Motor neuron (in vitro differentiated cells): ENCODE results near the gene ACOT13. TPM values are rescaled to one million over a fixed set of nuclear protein-coding genes. Genes with fewer than 3 reads are reported as not detected.
"Not testable (repeated sequence)": the region's sequence is repeated elsewhere in the genome, so short reads cannot be mapped to it uniquely, and the experiment has no call there.

Experiments used
- ATAC-seq, 8 experiments: fragments of 200-7000 bp; cut with Tn5 transposase; replicated peaks in 6 of 8; 2 replicates each; pipeline ENCODE4 v1.8.0; 2021; ENCODE audit warnings: mild to moderate bottlenecking in 8 of 8, moderate library complexity in 8 of 8
- H3K27ac ChIP-seq, 2 donors: fragments of 250-450 bp; sonication (Bioruptor Pico); 2 replicates each; pipeline ENCODE4 v1.9.0; 2021; ENCODE audit warnings: antibody characterized with exemption in 2 of 2, mild to moderate bottlenecking in 2 of 2, moderate library complexity in 1 of 2
- H3K4me1 ChIP-seq, 2 donors: fragments of 250-450 bp; sonication (Bioruptor Pico); replicated peaks in 1 of 2; 2 replicates each; pipeline ENCODE4 v1.6.1; 2021; ENCODE audit warnings: antibody characterized with exemption in 2 of 2, mild to moderate bottlenecking in 2 of 2, moderate library complexity in 1 of 2
- H3K4me3 ChIP-seq, 5 donors: fragments of 250-450 bp; sonication (Bioruptor Pico); 2 replicates each; pipeline ENCODE4 v1.9.0; 2021; ENCODE audit warnings: antibody characterized with exemption in 5 of 5, mild to moderate bottlenecking in 5 of 5, moderate library complexity in 4 of 5
- WGBS, 10 experiments: fragments of 450-650 bp; shearing (Covaris generic); methylation state at CpG; one replicate each; pipeline ENCODE4 v1.0.0; 2022; 5-methylcytosine and 5-hydroxymethylcytosine counted together
- in situ Hi-C, 9 experiments: fragments of 400-800 bp; cut with MboI; loops; one replicate each; pipeline ENCODE4 v1.15.0; 2021; ENCODE audit warnings: low sequenced_read_pairs in 9 of 9, low pct_unique_long_range_greater_than_20kb in 2 of 9; ENCODE audit not compliant: unreplicated experiment in 9 of 9
- total RNA-seq, 8 experiments: library from RNA; unstranded; fragments of 300-600 nt; gene quantifications; 2 replicates each; pipeline versions ENCODE4 v1.2.3 to v1.2.4, GENCODE V29; 2022

The ACOT13 gene
- total RNA-seq, 8 experiments from 2014 or later: 13.5 to 39.4 (median 18.2) TPM

GRCh38 chr6:24686946-24687345, 20.1 kb downstream of the ACOT13 start:
- no peak for ATAC-seq
- peaks cover 4 to 9% of the 10 kb centered on the region in 2 donors for H3K4me1 ChIP-seq
- no peak overlapping the region for H3K27ac ChIP-seq
- in situ Hi-C loops: loop anchor here in 4 of 9 experiments (25.0 kb wide), 2 partner anchors 100 to 250 kb away; no protein-coding TSS in a partner anchor
- no peak overlapping the region for H3K4me3 ChIP-seq
- WGBS, 10 experiments: 78 to 100% (median 100%) methylated on average over 1 to 3 of the region's 4 CpGs

- in situ Hi-C loops: loop anchor here in 5 of 9 experiments (10.0 to 25.0 kb wide), 3 partner anchors 103 to 253 kb away; no protein-coding TSS in a partner anchor
- 14 to 100% (median 83%) methylated on average over 1 to 2 of the region's 2 CpGs for WGBS, 10 experiments
- Histone ChIP-seq H3K4me3 (no peak overlapping the region), H3K27ac (no peak overlapping the region), H3K4me1 (peaks cover 0 to 5% of the 10 kb centered on the region in 2 donors)
- no peak for ATAC-seq
These were observed 23.1 kb downstream of the ACOT13 start for GRCh38 chr6:24689964-24690363.

- Histone ChIP-seq H3K4me3 (no peak overlapping the region), H3K27ac (no peak overlapping the region), H3K4me1 (peaks cover 0 to 5% of the 10 kb centered on the region in 2 donors)
- ATAC-seq: no peak
- 50 to 100% (median 89%) methylated on average over 1 of the region's 1 CpG; no CpG with 5 or more reads in 1 of the 10 experiments for WGBS, 10 experiments
- in situ Hi-C loops: loop anchor here in 5 of 9 experiments (10.0 to 25.0 kb wide), 3 partner anchors 103 to 253 kb away; no protein-coding TSS in a partner anchor
These were observed 23.7 kb downstream of the ACOT13 start for GRCh38 chr6:24690593-24690992.

GRCh38 chr6:24691550-24691949, 24.7 kb downstream of the ACOT13 start:
- 60 to 100% (median 95%) methylated on average over 1 to 3 of the region's 3 CpGs for WGBS, 10 experiments
- H3K4me1 ChIP-seq: peaks cover 0 to 5% of the 10 kb centered on the region in 2 donors
- in situ Hi-C loops: loop anchor here in 5 of 9 experiments (10.0 to 25.0 kb wide), 3 partner anchors 104 to 254 kb away; no protein-coding TSS in a partner anchor
- no peak for ATAC-seq
- H3K27ac ChIP-seq: no peak overlapping the region
- no peak overlapping the region for H3K4me3 ChIP-seq

GRCh38 chr6:24692003-24692402, 25.1 kb downstream of the ACOT13 start:
- H3K27ac ChIP-seq: no peak overlapping the region
- in situ Hi-C loops: loop anchor here in 5 of 9 experiments (10.0 to 25.0 kb wide), 3 partner anchors 105 to 255 kb away; no protein-coding TSS in a partner anchor
- H3K4me3 ChIP-seq: no peak overlapping the region
- no peak for ATAC-seq
- WGBS, 10 experiments: 37 to 95% (median 80%) methylated on average over 1 to 4 of the region's 4 CpGs; no CpG with 5 or more reads in 2 of the 10 experiments
- H3K4me1 ChIP-seq: peaks cover 0 to 5% of the 10 kb centered on the region in 2 donors

GRCh38 chr6:24692415-24692814, 25.5 kb downstream of the ACOT13 start:
- H3K4me1 ChIP-seq: peaks cover 0 to 5% of the 10 kb centered on the region in 2 donors
- WGBS, 10 experiments: 80 to 100% (median 85%) methylated on average over 1 to 3 of the region's 3 CpGs; no CpG with 5 or more reads in 3 of the 10 experiments
- ATAC-seq: no peak
- no peak overlapping the region for H3K4me3 ChIP-seq
- H3K27ac ChIP-seq: no peak overlapping the region
- in situ Hi-C loops: loop anchor here in 5 of 9 experiments (10.0 to 25.0 kb wide), 3 partner anchors 105 to 255 kb away; no protein-coding TSS in a partner anchor

- WGBS, 10 experiments: 79 to 100% (median 100%) methylated on average over 1 to 2 of the region's 2 CpGs; no CpG with 5 or more reads in 3 of the 10 experiments
- Histone ChIP-seq H3K4me1 (peaks cover 0 to 5% of the 10 kb centered on the region in 2 donors), H3K4me3 (no peak overlapping the region), H3K27ac (no peak overlapping the region)
- in situ Hi-C loops: loop anchor here in 5 of 9 experiments (10.0 to 25.0 kb wide), 3 partner anchors 106 to 256 kb away; no protein-coding TSS in a partner anchor
- peak in 5 of 8 experiments; percentile 26 to 60 (median 40) for ATAC-seq
These were observed 26.1 kb downstream of the ACOT13 start for GRCh38 chr6:24692848-24693592.

- no peak overlapping the region for H3K27ac ChIP-seq
- no peak overlapping the region for H3K4me3 ChIP-seq
- in situ Hi-C loops: loop anchor here in 5 of 9 experiments (10.0 to 25.0 kb wide), 3 partner anchors 107 to 257 kb away; no protein-coding TSS in a partner anchor
- WGBS, 10 experiments: 63 to 100% (median 86%) methylated on average over 1 of the region's 1 CpG; no CpG with 5 or more reads in 6 of the 10 experiments
- peaks cover 0 to 5% of the 10 kb centered on the region in 2 donors for H3K4me1 ChIP-seq
- peak in 1 of 8 experiments; percentile 29 for ATAC-seq
These were observed 27.3 kb downstream of the ACOT13 start for GRCh38 chr6:24694198-24694597.

GRCh38 chr6:24695635-24696034, 28.8 kb downstream of the ACOT13 start:
- in situ Hi-C loops: loop anchor here in 5 of 9 experiments (10.0 to 25.0 kb wide), 3 partner anchors 108 to 258 kb away; no protein-coding TSS in a partner anchor
- H3K27ac ChIP-seq, H3K4me3 ChIP-seq, H3K4me1 ChIP-seq: not testable (repeated sequence)
- WGBS, 10 experiments: 0 to 51% (median 37%) methylated on average over 1 to 7 of the region's 8 CpGs; no CpG with 5 or more reads in 3 of the 10 experiments
- peak; percentile 64 to 89 (median 76) for ATAC-seq

- no peak overlapping the region for H3K27ac ChIP-seq
- no peak for ATAC-seq
- in situ Hi-C loops: loop anchor here in 5 of 9 experiments (10.0 to 25.0 kb wide), 3 partner anchors 109 to 259 kb away; no protein-coding TSS in a partner anchor
- H3K4me1 ChIP-seq: peaks cover 0 to 3% of the 10 kb centered on the region in 2 donors
- 83 to 100% (median 94%) methylated on average over 2 of the region's 2 CpGs; no CpG with 5 or more reads in 5 of the 10 experiments for WGBS, 10 experiments
- no peak overlapping the region for H3K4me3 ChIP-seq
These were observed 29.2 kb downstream of the ACOT13 start for GRCh38 chr6:24696097-24696496.

GRCh38 chr6:24699521-24700359, 32.9 kb downstream of the ACOT13 start:
- in situ Hi-C loops: loop anchor here in 5 of 9 experiments (10.0 to 25.0 kb wide), 3 partner anchors 112 to 262 kb away; no protein-coding TSS in a partner anchor
- no peak overlapping the region for H3K4me3 ChIP-seq
- WGBS, 10 experiments: 31 to 100% (median 93%) methylated on average over 1 to 3 of the region's 3 CpGs
- ATAC-seq: no peak
- no peak overlapping the region for H3K27ac ChIP-seq
- H3K4me1 ChIP-seq: no peaks in the 10 kb centered on the region

- in situ Hi-C loops: no loop called here
- H3K4me1 ChIP-seq: no peaks in the 10 kb centered on the region
- H3K27ac ChIP-seq: no peak overlapping the region
- ATAC-seq: peak in 3 of 8 experiments; percentile 24 to 36 (median 29)
- H3K4me3 ChIP-seq: no peak overlapping the region
- WGBS, 10 experiments: 0 to 100% (median 98%) methylated on average over 1 to 3 of the region's 4 CpGs; no CpG with 5 or more reads in 4 of the 10 experiments
These were observed 35.9 kb downstream of the ACOT13 start for GRCh38 chr6:24702720-24703282.
